ENCODE data around the gene PGPEP1. TPM values are rescaled to one million over a fixed set of nuclear protein-coding genes. Genes with fewer than 3 reads are reported as not detected.
"Not testable (repeated sequence)": the region's sequence is repeated elsewhere in the genome, so short reads cannot be mapped to it uniquely, and the experiment has no call there.

PGPEP1 gene
- total RNA-seq, 1 experiment from 2014 or later = 15.8 TPM

DNA sequence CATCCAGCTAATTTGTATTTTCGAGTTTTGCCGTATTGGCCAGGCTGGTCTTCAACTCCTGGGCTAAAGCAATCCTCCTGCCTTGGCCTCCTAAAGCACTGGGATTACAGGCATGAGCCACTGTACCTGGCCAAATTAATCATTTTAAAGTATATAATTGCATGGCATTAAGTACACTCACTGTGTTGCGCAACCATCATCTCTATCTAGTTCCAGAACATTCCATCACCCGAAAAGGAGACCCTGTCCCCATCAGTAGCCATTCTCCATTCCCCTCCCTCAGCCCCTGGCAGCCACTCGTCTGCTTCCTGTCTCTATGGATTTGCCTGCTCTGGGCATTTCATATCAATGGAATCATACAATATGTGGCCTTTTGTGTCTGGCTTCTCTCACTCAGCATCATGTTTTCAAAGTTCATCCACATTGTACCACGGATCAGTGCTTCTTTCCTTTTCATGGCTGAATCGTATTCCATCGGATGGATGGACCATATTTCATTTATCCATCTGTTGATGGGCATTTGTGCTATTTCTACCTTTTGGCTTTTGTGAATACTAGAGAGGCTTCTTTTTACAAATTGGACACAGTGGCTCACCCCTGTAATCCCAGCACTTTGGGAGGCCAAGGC is 13.1 kb downstream of the PGPEP1 start:
- H3K4me3 ChIP-seq (ENCODE audit: low read depth, low read length, poor library complexity, severe bottlenecking) = no peak overlapping the region
- H3K27me3 ChIP-seq (replicated peaks; ENCODE audit: insufficient read depth, low read depth, low read length, poor library complexity) = no peaks in the 10 kb centered on the region
- H3K36me3 ChIP-seq (ENCODE audit: insufficient read depth, low read length, poor library complexity, severe bottlenecking) = peaks cover 12% of the 10 kb centered on the region
- ChIA-PET POLR2A (ENCODE audit: low non-redundant PET) (no interaction called here), CTCF (no interaction called here)
- intact Hi-C loops (cut with micrococcal nuclease; ENCODE audit: unreplicated experiment) = no loop called here
- no peaks in the 10 kb centered on the region for H3K9me3 ChIP-seq (ENCODE audit: low read depth, low read length, poor library complexity, severe bottlenecking)
- no TSS peak for BruUV-seq (replicated peaks)
- H3K4me1 ChIP-seq (ENCODE audit: insufficient read depth, low read length, poor library complexity, severe bottlenecking) = no peaks in the 10 kb centered on the region
- H3K27ac ChIP-seq (ENCODE audit: low read depth, low read length, poor library complexity, severe bottlenecking) = no peak overlapping the region
- no peak for TF ChIP-seq EZH2 (IDR thresholded peaks at IDR 0.05; ENCODE audit: borderline replicate concordance, low read depth, low read length, poor library complexity, severe bottlenecking)
- no peak for DNase-seq (ENCODE audit: low spot score)

DNA sequence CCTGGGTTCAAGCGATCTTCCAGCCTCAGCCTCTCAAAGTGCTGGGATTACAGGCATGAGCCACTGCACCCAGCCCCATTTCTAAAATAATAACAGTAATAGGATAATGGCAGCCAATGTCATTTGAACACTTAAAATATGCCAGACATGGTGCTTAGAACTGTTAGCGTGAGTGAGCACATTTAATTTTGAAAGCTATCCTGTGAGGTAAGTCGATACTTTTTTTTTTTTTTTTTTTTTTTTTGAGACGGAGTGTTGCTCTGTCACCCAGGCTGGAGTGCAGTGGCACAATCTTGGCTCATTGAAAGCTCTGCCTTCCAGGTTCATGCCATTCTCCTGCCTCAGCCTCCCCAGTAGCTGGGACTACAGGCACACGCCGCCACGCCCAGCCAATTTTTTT is 14.3 kb downstream of the PGPEP1 start:
- H3K9me3 ChIP-seq (ENCODE audit: low read depth, low read length, poor library complexity, severe bottlenecking); BruUV-seq (replicated peaks); POLR2A ChIA-PET (ENCODE audit: low non-redundant PET); DNase-seq (ENCODE audit: low spot score); H3K27ac ChIP-seq (ENCODE audit: low read depth, low read length, poor library complexity, severe bottlenecking); H3K4me1 ChIP-seq (ENCODE audit: insufficient read depth, low read length, poor library complexity, severe bottlenecking); H3K4me3 ChIP-seq (ENCODE audit: low read depth, low read length, poor library complexity, severe bottlenecking); H3K27me3 ChIP-seq (replicated peaks; ENCODE audit: insufficient read depth, low read depth, low read length, poor library complexity); intact Hi-C loops (cut with micrococcal nuclease; ENCODE audit: unreplicated experiment): not testable (repeated sequence)
- H3K36me3 ChIP-seq (ENCODE audit: insufficient read depth, low read length, poor library complexity, severe bottlenecking) = peaks cover 12% of the 10 kb centered on the region
- CTCF ChIA-PET = interaction anchor here (0.6 kb wide), 3 partner anchors 15 to 102 kb away, joined by 4 to 10 read pairs (median 4); no protein-coding TSS in a partner anchor

DNA sequence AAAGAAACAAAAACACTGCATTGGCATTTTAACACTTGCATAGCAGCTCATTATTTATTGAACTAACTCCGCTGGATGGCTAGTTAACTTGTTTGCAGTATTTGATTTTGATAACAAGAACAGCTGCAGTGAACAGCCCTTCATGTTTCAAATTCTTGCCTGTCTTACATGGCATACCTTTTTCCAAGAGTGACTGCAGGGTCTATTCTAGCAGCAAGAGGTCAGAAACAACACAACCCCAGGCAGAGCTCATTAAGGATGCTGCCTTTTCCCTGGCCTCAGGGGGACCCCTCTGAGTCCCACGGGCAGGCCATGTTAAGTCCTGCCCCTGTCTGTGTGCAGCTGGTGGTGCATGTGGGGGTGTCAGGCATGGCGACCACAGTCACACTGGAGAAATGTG is 16.6 kb downstream of the PGPEP1 start:
- TF ChIP-seq, protein P1, sequence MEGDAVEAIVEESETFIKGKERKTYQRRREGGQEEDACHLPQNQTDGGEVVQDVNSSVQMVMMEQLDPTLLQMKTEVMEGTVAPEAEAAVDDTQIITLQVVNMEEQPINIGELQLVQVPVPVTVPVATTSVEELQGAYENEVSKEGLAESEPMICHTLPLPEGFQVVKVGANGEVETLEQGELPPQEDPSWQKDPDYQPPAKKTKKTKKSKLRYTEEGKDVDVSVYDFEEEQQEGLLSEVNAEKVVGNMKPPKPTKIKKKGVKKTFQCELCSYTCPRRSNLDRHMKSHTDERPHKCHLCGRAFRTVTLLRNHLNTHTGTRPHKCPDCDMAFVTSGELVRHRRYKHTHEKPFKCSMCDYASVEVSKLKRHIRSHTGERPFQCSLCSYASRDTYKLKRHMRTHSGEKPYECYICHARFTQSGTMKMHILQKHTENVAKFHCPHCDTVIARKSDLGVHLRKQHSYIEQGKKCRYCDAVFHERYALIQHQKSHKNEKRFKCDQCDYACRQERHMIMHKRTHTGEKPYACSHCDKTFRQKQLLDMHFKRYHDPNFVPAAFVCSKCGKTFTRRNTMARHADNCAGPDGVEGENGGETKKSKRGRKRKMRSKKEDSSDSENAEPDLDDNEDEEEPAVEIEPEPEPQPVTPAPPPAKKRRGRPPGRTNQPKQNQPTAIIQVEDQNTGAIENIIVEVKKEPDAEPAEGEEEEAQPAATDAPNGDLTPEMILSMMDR (conservative IDR thresholded peaks at IDR 0.05; ENCODE audit: low read depth, low read length) = no peak
- TF ChIP-seq EZH2 (IDR thresholded peaks at IDR 0.05; ENCODE audit: borderline replicate concordance, low read depth, low read length, poor library complexity, severe bottlenecking) = no peak
- Histone ChIP-seq H3K4me1 (ENCODE audit: insufficient read depth, low read length, poor library complexity, severe bottlenecking) (no peaks in the 10 kb centered on the region), H3K9me3 (ENCODE audit: low read depth, low read length, poor library complexity, severe bottlenecking) (no peaks in the 10 kb centered on the region), H3K27me3 (replicated peaks; ENCODE audit: insufficient read depth, low read depth, low read length, poor library complexity) (no peaks in the 10 kb centered on the region), H3K4me3 (ENCODE audit: low read depth, low read length, poor library complexity, severe bottlenecking) (no peak overlapping the region), H3K27ac (ENCODE audit: low read depth, low read length, poor library complexity, severe bottlenecking) (no peak overlapping the region), H3K36me3 (ENCODE audit: insufficient read depth, low read length, poor library complexity, severe bottlenecking) (peaks cover 12% of the 10 kb centered on the region)
- CTCF ChIA-PET = no interaction called here
- POLR2A ChIA-PET (ENCODE audit: low non-redundant PET) = interaction anchor here (0.7 kb wide), 1 partner anchor 11 kb away, joined by 3 read pairs; no protein-coding TSS in a partner anchor
- DNase-seq (ENCODE audit: low spot score) = no peak
- no TSS peak for BruUV-seq (replicated peaks)
- intact Hi-C loops (cut with micrococcal nuclease; ENCODE audit: unreplicated experiment) = no loop called here

DNA sequence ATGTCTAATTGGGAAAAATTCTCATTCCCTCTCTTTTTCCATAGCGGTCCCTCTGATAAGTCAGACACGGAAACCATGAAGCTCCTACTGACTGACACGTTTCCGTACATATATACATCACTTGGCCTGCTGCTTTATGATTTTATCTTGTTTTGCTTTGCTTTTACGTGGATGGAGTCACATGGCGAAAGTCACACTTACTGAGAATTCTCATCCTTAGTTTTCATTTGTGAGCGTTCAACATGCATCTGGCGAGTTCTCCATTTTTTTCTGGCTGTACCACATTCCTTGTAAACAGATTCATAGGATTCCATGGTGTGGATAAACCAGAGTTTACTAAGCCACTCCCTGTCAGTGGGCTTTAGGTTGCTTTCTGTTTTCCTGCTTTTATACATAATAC is 21.2 kb downstream of the PGPEP1 start:
- CTCF ChIA-PET = no interaction called here
- H3K36me3 ChIP-seq (ENCODE audit: insufficient read depth, low read length, poor library complexity, severe bottlenecking) = peaks cover 12% of the 10 kb centered on the region
- no peaks in the 10 kb centered on the region for H3K27me3 ChIP-seq (replicated peaks; ENCODE audit: insufficient read depth, low read depth, low read length, poor library complexity)
- TF ChIP-seq, protein P1 (conservative IDR thresholded peaks at IDR 0.05; ENCODE audit: low read depth, low read length) = no peak
- no peak for TF ChIP-seq EZH2 (IDR thresholded peaks at IDR 0.05; ENCODE audit: borderline replicate concordance, low read depth, low read length, poor library complexity, severe bottlenecking)
- no peak for DNase-seq (ENCODE audit: low spot score)
- POLR2A ChIA-PET (ENCODE audit: low non-redundant PET) = no interaction called here
- H3K4me1 ChIP-seq (ENCODE audit: insufficient read depth, low read length, poor library complexity, severe bottlenecking) = peaks cover 26% of the 10 kb centered on the region
- no peaks in the 10 kb centered on the region for H3K9me3 ChIP-seq (ENCODE audit: low read depth, low read length, poor library complexity, severe bottlenecking)
- BruUV-seq (replicated peaks) = no TSS peak
- peak overlapping the region; percentile 37 for H3K27ac ChIP-seq (ENCODE audit: low read depth, low read length, poor library complexity, severe bottlenecking)
- H3K4me3 ChIP-seq (ENCODE audit: low read depth, low read length, poor library complexity, severe bottlenecking) = no peak overlapping the region
- intact Hi-C loops (cut with micrococcal nuclease; ENCODE audit: unreplicated experiment) = no loop called here
